Liver (tissue), 3 donors: Measurements from ENCODE around the gene RNF220.

Experiments used
- CTCF ChIP-seq: fragments of 150-350 bp; IDR thresholded peaks from 2 replicates; pipeline ENCODE4 v1.5.1; 2017; ENCODE audit warnings: improper control_type of control experiment, low read depth, low read length; ENCODE audit not compliant: missing input control
- EGR1 ChIP-seq, 2 donors: IDR thresholded peaks; 2 replicates each; pipeline ENCODE4 v1.6.1; 2016 to 2018; ENCODE audit warnings: antibody characterized with exemption in 2 of 2, low read depth in 2 of 2
- MAX ChIP-seq: IDR thresholded peaks from 2 replicates; pipeline ENCODE4 v1.6.1; 2016; ENCODE audit warnings: antibody characterized with exemption
- REST ChIP-seq: IDR thresholded peaks from 2 replicates; pipeline ENCODE4 v1.6.1; 2016; ENCODE audit warnings: antibody characterized with exemption, mild to moderate bottlenecking
- TAF1 ChIP-seq: conservative IDR thresholded peaks from 2 replicates; pipeline ENCODE4 v1.6.1; 2016; ENCODE audit warnings: antibody characterized with exemption, mild to moderate bottlenecking
- donor health status: healthy.
- donor health status: healthy.

- TF ChIP-seq CTCF (no peak), TAF1 (no peak), MAX (no peak), REST (no peak), EGR1 (IDR thresholded peaks at IDR 0.05; ENCODE audit: low read depth in 2 of 2) (no peak)
Measured at GRCh38 chr1:44606701-44607281, 201.7 kb downstream of the RNF220 start.
